Measurements from ENCODE around the gene FBLN2.
A peak's percentile ranks its signal among the peaks of the same experiment; 100 is the strongest.

Gene FBLN2

DNA sequence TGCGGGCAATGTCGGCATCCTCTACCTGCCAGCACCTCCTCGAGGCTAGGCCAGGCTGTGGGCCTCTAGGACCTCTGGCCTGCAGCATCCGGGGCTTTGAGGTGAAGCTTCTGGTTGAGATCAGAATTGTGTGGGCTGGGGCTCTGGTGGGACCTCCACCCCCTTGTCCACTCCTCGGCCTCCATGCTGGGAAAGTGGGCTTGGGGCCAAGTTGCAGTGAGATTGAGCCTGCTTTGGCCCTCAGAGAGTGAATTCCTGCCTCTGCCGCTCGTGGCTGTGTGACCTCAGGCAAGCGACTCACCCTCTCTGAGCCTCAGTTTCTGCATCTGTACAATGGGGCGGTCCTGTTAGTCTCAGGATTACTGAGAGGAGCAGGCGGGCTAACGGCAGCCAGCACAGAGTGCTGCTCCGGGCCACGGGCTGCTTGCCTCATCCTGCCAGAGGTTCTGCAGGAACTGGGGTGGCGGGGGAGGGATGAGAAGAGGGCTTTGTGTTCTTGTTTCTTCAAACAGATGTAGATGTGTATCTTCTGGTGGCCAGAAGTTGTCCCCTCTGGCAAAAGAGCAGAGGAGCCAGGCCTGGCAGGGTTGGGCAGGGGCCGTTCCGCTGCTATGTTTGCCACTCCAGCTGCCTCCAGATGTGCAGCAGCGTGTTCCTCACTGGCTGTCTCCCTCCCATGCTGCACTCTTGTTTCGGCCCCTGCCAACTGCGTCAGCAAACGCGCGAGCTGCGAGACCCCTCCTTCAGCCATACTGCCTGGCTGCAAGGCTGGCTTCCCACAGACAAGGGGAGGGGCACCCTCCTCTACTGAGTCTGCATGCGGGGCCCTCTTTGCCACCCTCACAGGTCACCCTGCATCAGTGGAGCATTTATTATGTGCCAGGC lies 33.7 kb downstream of the FBLN2 start:
- no peak overlapping the region for H3K18ac ChIP-seq (ENCODE audit: low read depth in 1 of 2, low read length in 2 of 2)
- H3K14ac ChIP-seq (ENCODE audit: low read length in 2 of 2): peak overlapping the region in 1 of 2 experiments; percentile 68
- H3K27me3 ChIP-seq (ENCODE audit: control insufficient read depth in 1 of 2, insufficient read depth in 1 of 2, low read length in 2 of 2): no peaks in the 10 kb centered on the region
- H3K4me2 ChIP-seq (ENCODE audit: low read length, poor library complexity, severe bottlenecking): no peak overlapping the region
- WGBS: 87% methylated on average over 24 of the region's 24 CpGs
- peaks cover 23% of the 10 kb centered on the region for H3K4me1 ChIP-seq (ENCODE audit: control insufficient read depth, insufficient read depth, low read depth, low read length)
- no peak overlapping the region for H4K8ac ChIP-seq (ENCODE audit: low read length)
- H4K91ac ChIP-seq (ENCODE audit: low read length): no peak overlapping the region
- H3K4ac ChIP-seq (ENCODE audit: low read depth in 1 of 2, low read length in 2 of 2): no peak overlapping the region
- H2BK12ac ChIP-seq (ENCODE audit: low read length in 2 of 2): no peak overlapping the region
- H3K4me3 ChIP-seq (ENCODE audit: insufficient read depth in 1 of 2, low read depth in 1 of 2, low read length in 2 of 2): no peak overlapping the region
- H3K79me1 ChIP-seq (replicated peaks; ENCODE audit: low read length, poor library complexity, severe bottlenecking): no peaks in the 10 kb centered on the region
- H3K23ac ChIP-seq (ENCODE audit: low read length in 2 of 2): no peak overlapping the region
- no peak overlapping the region for H2AFZ ChIP-seq (ENCODE audit: low read depth, low read length)
- no peak overlapping the region for H3K9ac ChIP-seq (ENCODE audit: low read length)
- H3K27ac ChIP-seq (ENCODE audit: low read length, poor library complexity, severe bottlenecking): no peak overlapping the region
- no peaks in the 10 kb centered on the region for H3K9me3 ChIP-seq (ENCODE audit: control insufficient read depth, low read length)
- DNase-seq: no peak
- peaks cover 0 to 29% of the 10 kb centered on the region in 2 experiments for H3K36me3 ChIP-seq (ENCODE audit: control insufficient read depth in 1 of 2, insufficient read depth in 2 of 2, low read depth in 1 of 2, low read length in 2 of 2)
- H2BK5ac ChIP-seq (ENCODE audit: low read depth, low read length, poor library complexity, severe bottlenecking): no peak overlapping the region
- H2BK15ac ChIP-seq (ENCODE audit: low read depth, poor library complexity, severe bottlenecking): no peak overlapping the region
- H2BK120ac ChIP-seq (ENCODE audit: low read depth, low read length): no peak overlapping the region
- H2AK5ac ChIP-seq (ENCODE audit: low read length, severe bottlenecking): no peak overlapping the region

DNA sequence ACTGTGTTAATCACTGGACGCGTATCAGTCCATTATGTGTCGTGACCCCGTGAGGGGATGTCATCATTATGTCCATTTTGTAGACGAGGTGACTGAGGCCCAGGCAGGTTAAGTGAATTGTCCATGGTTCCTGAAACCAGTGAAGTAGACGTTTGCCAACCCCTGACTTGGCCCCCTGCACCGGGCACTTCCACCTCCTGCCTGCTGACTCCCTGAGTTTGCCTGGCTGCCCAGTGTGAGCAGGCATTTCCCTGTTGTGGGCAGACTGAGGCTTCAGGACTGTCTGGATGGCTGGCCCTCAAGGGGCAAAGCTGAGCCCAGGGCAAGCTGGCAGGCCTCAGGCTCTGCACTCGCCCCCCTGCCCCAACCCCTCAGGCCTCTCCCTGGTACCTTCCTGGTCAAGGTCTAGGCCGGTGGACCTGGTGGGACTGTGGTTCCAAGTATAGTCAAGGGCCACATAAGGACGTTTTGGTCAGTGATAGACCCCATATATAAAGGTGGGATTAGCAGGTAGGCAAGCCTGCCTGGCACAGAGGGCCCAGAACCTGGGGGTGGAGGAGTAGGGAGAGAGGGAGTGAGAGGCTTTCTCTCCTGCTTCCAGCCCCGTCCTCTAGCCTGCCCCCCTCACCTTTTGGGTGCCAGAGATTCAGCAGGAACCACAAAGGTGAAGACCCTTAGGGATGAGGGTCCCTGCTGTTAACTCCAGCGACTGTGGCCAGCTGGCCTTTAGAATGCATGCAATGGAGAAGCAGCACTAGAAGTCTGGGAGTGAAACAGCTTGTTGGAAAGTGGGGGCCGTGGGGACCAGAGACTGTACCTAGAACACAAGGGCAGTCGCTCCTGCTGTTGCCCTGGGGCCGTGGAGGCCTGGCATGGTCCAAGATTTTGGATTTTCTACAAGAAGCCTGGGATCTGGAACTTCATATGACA lies 34.6 kb downstream of the FBLN2 start:
- Histone ChIP-seq H3K23ac (ENCODE audit: low read length in 2 of 2) (peak overlapping the region in 1 of 2 experiments; percentile 38), H2BK120ac (ENCODE audit: low read depth, low read length) (no peak overlapping the region), H3K14ac (ENCODE audit: low read length in 2 of 2) (peak overlapping the region in 1 of 2 experiments; percentile 68), H3K4me2 (ENCODE audit: low read length, poor library complexity, severe bottlenecking) (no peak overlapping the region), H3K4me1 (ENCODE audit: control insufficient read depth, insufficient read depth, low read depth, low read length) (peaks cover 23% of the 10 kb centered on the region), H3K27ac (ENCODE audit: low read length, poor library complexity, severe bottlenecking) (no peak overlapping the region), H3K4me3 (ENCODE audit: insufficient read depth in 1 of 2, low read depth in 1 of 2, low read length in 2 of 2) (no peak overlapping the region), H3K9me3 (ENCODE audit: control insufficient read depth, low read length) (no peaks in the 10 kb centered on the region), H4K91ac (ENCODE audit: low read length) (no peak overlapping the region), H2BK5ac (ENCODE audit: low read depth, low read length, poor library complexity, severe bottlenecking) (no peak overlapping the region), H3K18ac (ENCODE audit: low read depth in 1 of 2, low read length in 2 of 2) (no peak overlapping the region), H3K9ac (ENCODE audit: low read length) (no peak overlapping the region), H3K27me3 (ENCODE audit: control insufficient read depth in 1 of 2, insufficient read depth in 1 of 2, low read length in 2 of 2) (no peaks in the 10 kb centered on the region), H3K36me3 (ENCODE audit: control insufficient read depth in 1 of 2, insufficient read depth in 2 of 2, low read depth in 1 of 2, low read length in 2 of 2) (peaks cover 0 to 37% of the 10 kb centered on the region in 2 experiments), H2BK15ac (ENCODE audit: low read depth, poor library complexity, severe bottlenecking) (no peak overlapping the region), H2BK12ac (ENCODE audit: low read length in 2 of 2) (no peak overlapping the region), H3K4ac (ENCODE audit: low read depth in 1 of 2, low read length in 2 of 2) (no peak overlapping the region), H4K8ac (ENCODE audit: low read length) (no peak overlapping the region), H2AK5ac (ENCODE audit: low read length, severe bottlenecking) (no peak overlapping the region), H2AFZ (ENCODE audit: low read depth, low read length) (no peak overlapping the region), H3K79me1 (replicated peaks; ENCODE audit: low read length, poor library complexity, severe bottlenecking) (no peaks in the 10 kb centered on the region)
- no peak for DNase-seq
- WGBS: 82% methylated on average over 13 of the region's 15 CpGs

DNA sequence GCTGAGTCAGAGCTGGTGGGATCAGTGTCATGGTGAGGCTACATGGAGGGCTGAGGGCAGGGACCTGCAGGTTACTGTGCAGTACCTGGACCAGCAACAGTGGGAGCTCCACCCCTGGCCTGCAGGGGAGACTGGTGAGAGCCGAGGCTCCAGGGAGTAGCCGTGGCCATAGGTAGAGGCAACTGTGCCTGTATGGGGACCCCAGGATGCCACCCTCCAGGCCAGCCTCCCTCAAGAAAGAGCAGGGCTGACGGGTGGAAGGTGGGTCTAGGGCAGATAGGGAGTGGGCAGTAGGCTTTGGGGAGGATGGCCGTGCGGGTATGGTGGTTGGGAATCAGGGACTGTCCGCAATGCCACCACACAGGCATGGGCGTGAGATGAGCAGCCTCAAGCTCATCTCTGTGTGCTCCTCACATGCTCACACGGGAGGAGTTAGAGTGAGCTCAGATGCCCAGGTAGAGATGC lies 35.5 kb downstream of the FBLN2 start:
- Histone ChIP-seq H3K4ac (ENCODE audit: low read depth in 1 of 2, low read length in 2 of 2) (no peak overlapping the region), H2BK5ac (ENCODE audit: low read depth, low read length, poor library complexity, severe bottlenecking) (no peak overlapping the region), H4K8ac (ENCODE audit: low read length) (no peak overlapping the region), H3K9ac (ENCODE audit: low read length) (no peak overlapping the region), H3K27ac (ENCODE audit: low read length, poor library complexity, severe bottlenecking) (no peak overlapping the region), H3K23ac (ENCODE audit: low read length in 2 of 2) (no peak overlapping the region), H3K36me3 (ENCODE audit: control insufficient read depth in 1 of 2, insufficient read depth in 2 of 2, low read depth in 1 of 2, low read length in 2 of 2) (peaks cover 0 to 40% of the 10 kb centered on the region in 2 experiments), H3K27me3 (ENCODE audit: control insufficient read depth in 1 of 2, insufficient read depth in 1 of 2, low read length in 2 of 2) (no peaks in the 10 kb centered on the region), H2BK15ac (ENCODE audit: low read depth, poor library complexity, severe bottlenecking) (no peak overlapping the region), H3K4me3 (ENCODE audit: insufficient read depth in 1 of 2, low read depth in 1 of 2, low read length in 2 of 2) (no peak overlapping the region), H4K91ac (ENCODE audit: low read length) (no peak overlapping the region), H3K79me1 (replicated peaks; ENCODE audit: low read length, poor library complexity, severe bottlenecking) (no peaks in the 10 kb centered on the region), H2BK12ac (ENCODE audit: low read length in 2 of 2) (no peak overlapping the region), H2AFZ (ENCODE audit: low read depth, low read length) (no peak overlapping the region), H3K4me1 (ENCODE audit: control insufficient read depth, insufficient read depth, low read depth, low read length) (peaks cover 23% of the 10 kb centered on the region), H3K4me2 (ENCODE audit: low read length, poor library complexity, severe bottlenecking) (no peak overlapping the region), H3K14ac (ENCODE audit: low read length in 2 of 2) (no peak overlapping the region), H3K9me3 (ENCODE audit: control insufficient read depth, low read length) (no peaks in the 10 kb centered on the region), H3K18ac (ENCODE audit: low read depth in 1 of 2, low read length in 2 of 2) (no peak overlapping the region), H2AK5ac (ENCODE audit: low read length, severe bottlenecking) (no peak overlapping the region), H2BK120ac (ENCODE audit: low read depth, low read length) (no peak overlapping the region)
- 90% methylated on average over 8 of the region's 8 CpGs for WGBS
- no peak for DNase-seq

DNA sequence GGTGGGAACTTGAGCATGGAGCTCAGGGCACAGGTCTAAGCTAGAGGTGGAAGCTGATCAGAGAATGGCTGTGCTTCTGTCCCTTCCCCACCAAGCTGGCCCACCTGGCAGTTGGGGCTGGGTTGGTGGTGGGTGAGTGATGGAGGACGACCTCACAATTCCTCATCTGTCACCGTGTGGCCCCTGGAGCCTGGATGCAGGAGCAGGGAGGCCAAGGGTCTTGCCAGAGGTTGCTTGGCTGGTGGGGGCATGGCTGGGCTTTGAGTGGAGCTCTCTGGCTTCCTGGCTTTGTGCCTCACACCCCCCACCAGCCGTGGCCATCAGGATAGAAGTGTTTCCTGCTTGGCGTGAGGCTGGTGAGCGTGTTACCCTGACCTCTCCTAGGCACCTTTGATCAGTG lies 36.0 kb downstream of the FBLN2 start:
- Histone ChIP-seq H4K8ac (ENCODE audit: low read length) (no peak overlapping the region), H3K18ac (ENCODE audit: low read depth in 1 of 2, low read length in 2 of 2) (no peak overlapping the region), H4K91ac (ENCODE audit: low read length) (no peak overlapping the region), H2AFZ (ENCODE audit: low read depth, low read length) (no peak overlapping the region), H3K9me3 (ENCODE audit: control insufficient read depth, low read length) (no peaks in the 10 kb centered on the region), H2BK120ac (ENCODE audit: low read depth, low read length) (no peak overlapping the region), H2BK5ac (ENCODE audit: low read depth, low read length, poor library complexity, severe bottlenecking) (no peak overlapping the region), H3K9ac (ENCODE audit: low read length) (no peak overlapping the region), H2AK5ac (ENCODE audit: low read length, severe bottlenecking) (no peak overlapping the region), H3K4ac (ENCODE audit: low read depth in 1 of 2, low read length in 2 of 2) (no peak overlapping the region), H2BK15ac (ENCODE audit: low read depth, poor library complexity, severe bottlenecking) (no peak overlapping the region), H2BK12ac (ENCODE audit: low read length in 2 of 2) (no peak overlapping the region), H3K79me1 (replicated peaks; ENCODE audit: low read length, poor library complexity, severe bottlenecking) (no peaks in the 10 kb centered on the region), H3K23ac (ENCODE audit: low read length in 2 of 2) (no peak overlapping the region), H3K27me3 (ENCODE audit: control insufficient read depth in 1 of 2, insufficient read depth in 1 of 2, low read length in 2 of 2) (no peaks in the 10 kb centered on the region), H3K14ac (ENCODE audit: low read length in 2 of 2) (no peak overlapping the region), H3K4me1 (ENCODE audit: control insufficient read depth, insufficient read depth, low read depth, low read length) (peaks cover 23% of the 10 kb centered on the region), H3K36me3 (ENCODE audit: control insufficient read depth in 1 of 2, insufficient read depth in 2 of 2, low read depth in 1 of 2, low read length in 2 of 2) (peaks cover 0 to 41% of the 10 kb centered on the region in 2 experiments), H3K4me3 (ENCODE audit: insufficient read depth in 1 of 2, low read depth in 1 of 2, low read length in 2 of 2) (no peak overlapping the region), H3K27ac (ENCODE audit: low read length, poor library complexity, severe bottlenecking) (no peak overlapping the region), H3K4me2 (ENCODE audit: low read length, poor library complexity, severe bottlenecking) (no peak overlapping the region)
- WGBS: 79% methylated on average over 5 of the region's 5 CpGs
- no peak for DNase-seq

All from mesenchymal stem cell (in vitro differentiated cells and primary cell).